Spinal cord (tissue), 10 donors: Measurements from ENCODE around the gene SATB1. TPM values are rescaled to one million over a fixed set of nuclear protein-coding genes. Genes with fewer than 3 reads are reported as not detected.
A peak's percentile ranks its signal among the peaks of the same experiment; 100 is the strongest.
"Not testable (repeated sequence)": the region's sequence is repeated elsewhere in the genome, so short reads cannot be mapped to it uniquely, and the experiment has no call there.

ENCODE experiments used
- DNase-seq, 6 donors: peaks; one replicate each; pipeline versions ENCODE4 v3.0.0 to v3.0.0-alpha.2; 2013 to 2015; ENCODE audit warnings: low spot score in 6 of 6, low read depth in 4 of 6
- H3K27ac ChIP-seq: one replicate; pipeline ENCODE4 v1.5.1; 2013; ENCODE audit warnings: low read depth, low read length, control low read depth
- H3K27me3 ChIP-seq: one replicate; pipeline ENCODE4 v1.6.1; 2013; ENCODE audit warnings: low read length; ENCODE audit not compliant: control insufficient read depth, insufficient read depth
- H3K36me3 ChIP-seq: one replicate; pipeline ENCODE4 v1.6.1; 2013; ENCODE audit warnings: low read length; ENCODE audit not compliant: control insufficient read depth, insufficient read depth
- H3K4me1 ChIP-seq: one replicate; pipeline ENCODE4 v1.6.1; 2013; ENCODE audit warnings: low read length; ENCODE audit not compliant: control insufficient read depth, insufficient read depth
- H3K4me3 ChIP-seq: one replicate; pipeline ENCODE4 v1.5.1; 2013; ENCODE audit warnings: low read depth, low read length, control low read depth
- H3K9me3 ChIP-seq: one replicate; pipeline ENCODE4 v1.6.1; 2013; ENCODE audit warnings: low read length; ENCODE audit not compliant: control insufficient read depth, insufficient read depth
- WGBS: methylation state at CpG from one replicate; pipeline ENCODE4 v1.1.5; 2013; ENCODE audit warnings: missing lambda C conversion rate; ENCODE audit not compliant: insufficient coverage; 5-methylcytosine and 5-hydroxymethylcytosine counted together
- polyA plus RNA-seq, 2 donors: library from polyadenylated mRNA; unstranded; fragments of 120-200 nt; gene quantifications; one replicate each; pipeline ENCODE4 v1.2.1, GENCODE V29; 2013; ENCODE audit not compliant: insufficient read length in 2 of 2
- total RNA-seq, 2 donors: library from RNA; depleted of rRNA in 1 of 2; stranded (reverse); fragments of 120-200 nt in 1 of 2; fragments of >200 nt in 1 of 2; gene quantifications; one replicate each; pipeline versions ENCODE4 v1.2.3 to v1.2.4, GENCODE V29; 2013 to 2014
- donor health status: healthy.

The SATB1 gene
- total and polyA plus RNA-seq, 4 donors, result 41.4 to 96.9 (median 68.3) TPM

DNA sequence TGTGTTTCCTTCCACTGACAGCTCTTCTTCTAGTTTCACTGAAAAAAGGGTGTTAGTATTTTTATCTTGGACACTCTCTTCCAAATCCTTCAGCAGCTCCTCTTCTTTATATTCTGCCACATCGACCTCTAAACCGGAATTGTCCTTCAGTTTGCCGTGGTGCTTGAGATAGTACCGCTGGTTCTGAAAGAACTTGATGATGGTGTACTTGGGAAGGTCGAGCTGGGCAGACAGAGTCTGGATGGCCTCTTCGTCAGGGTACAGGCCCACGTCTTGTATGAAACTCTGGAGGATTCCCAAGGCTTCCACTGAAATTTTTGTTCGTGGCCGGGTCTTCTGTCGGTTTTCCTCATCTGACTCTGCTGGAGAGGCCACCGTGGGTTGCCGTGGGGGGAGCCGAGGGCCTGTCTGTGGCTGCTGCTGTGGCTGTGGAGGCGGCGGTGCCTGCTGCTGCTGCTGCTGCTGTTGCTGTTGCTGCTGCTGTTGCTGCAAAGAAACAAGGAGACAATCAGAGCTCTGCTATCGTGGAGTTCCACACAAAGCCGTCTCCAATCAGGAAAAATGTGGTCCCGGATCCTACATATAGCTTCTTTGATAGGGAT lies 75.8 kb downstream of the SATB1 start:
- H3K4me1 ChIP-seq, result peaks cover 3% of the 10 kb centered on the region
- WGBS, result 84% methylated on average over 16 of the region's 18 CpGs
- H3K4me3 ChIP-seq, result no peak overlapping the region

DNA sequence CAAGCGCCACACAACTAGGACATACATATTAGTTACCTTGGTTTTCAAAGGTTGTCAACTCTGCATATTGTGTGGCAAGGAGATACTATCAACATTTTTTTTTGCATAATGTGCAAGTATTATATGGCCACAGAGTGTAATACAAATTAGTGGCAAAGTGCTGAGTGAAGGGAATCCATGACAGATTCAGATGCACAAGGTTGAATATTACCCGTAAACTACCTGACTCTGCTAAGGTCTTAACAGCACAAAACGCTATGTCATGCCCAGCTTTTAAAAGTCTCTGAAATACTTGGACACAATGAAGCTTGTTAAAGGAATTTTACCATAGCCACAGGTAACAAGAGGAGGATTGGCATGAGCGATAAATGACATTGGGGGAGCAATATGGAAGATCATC lies 79.0 kb downstream of the SATB1 start:
- peaks cover 1% of the 10 kb centered on the region for H3K4me1 ChIP-seq
- H3K9me3 ChIP-seq, result no peaks in the 10 kb centered on the region
- H3K4me3 ChIP-seq, result no peak overlapping the region
- no CpG with 5 or more reads among the region's 4 CpGs for WGBS
- no peaks in the 10 kb centered on the region for H3K27me3 ChIP-seq
- no peak for DNase-seq
- peaks cover 6% of the 10 kb centered on the region for H3K36me3 ChIP-seq
- H3K27ac ChIP-seq, result no peak overlapping the region

More for the DNA sequence above, 75.8 kb downstream of the SATB1 start:
- H3K27me3 ChIP-seq, result no peaks in the 10 kb centered on the region
- DNase-seq, result no peak
- H3K9me3 ChIP-seq, result no peaks in the 10 kb centered on the region
- peaks cover 10% of the 10 kb centered on the region for H3K36me3 ChIP-seq
- H3K27ac ChIP-seq, result no peak overlapping the region

DNA sequence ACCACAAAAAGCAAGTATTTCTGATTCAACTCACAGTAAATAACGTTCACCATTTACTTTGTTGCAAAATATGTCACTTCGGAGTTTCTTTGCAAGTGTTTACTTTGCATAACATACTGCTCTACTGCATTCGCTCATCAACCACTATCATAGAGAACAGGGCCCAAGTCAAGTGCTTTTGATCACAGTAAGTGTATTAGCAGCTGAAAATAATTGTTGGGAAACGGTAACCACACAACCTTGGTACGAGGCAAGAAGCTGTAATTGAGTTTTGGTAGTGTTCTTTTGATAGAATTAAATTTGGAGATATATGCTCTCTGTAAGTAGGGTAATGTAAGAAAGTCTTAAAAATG lies 80.1 kb downstream of the SATB1 start:
- Histone ChIP-seq H3K27ac (no peak overlapping the region), H3K4me3 (no peak overlapping the region), H3K36me3 (peaks cover 4% of the 10 kb centered on the region), H3K4me1 (no peaks in the 10 kb centered on the region), H3K27me3 (no peaks in the 10 kb centered on the region), H3K9me3 (no peaks in the 10 kb centered on the region)
- no CpG with 5 or more reads among the region's 5 CpGs for WGBS
- DNase-seq, result no peak

- Histone ChIP-seq H3K4me1 (no peaks in the 10 kb centered on the region), H3K36me3 (peaks cover 2% of the 10 kb centered on the region), H3K27me3 (no peaks in the 10 kb centered on the region), H3K4me3 (no peak overlapping the region), H3K9me3 (no peaks in the 10 kb centered on the region), H3K27ac (no peak overlapping the region)
- no CpG with 5 or more reads among the region's 4 CpGs for WGBS
- DNase-seq, result no peak
Observed at GRCh38 chr3:18344306-18345014, 80.7 kb downstream of the SATB1 start.

- no peak overlapping the region for H3K27ac ChIP-seq
- no peak overlapping the region for H3K4me3 ChIP-seq
- H3K9me3 ChIP-seq, result no peaks in the 10 kb centered on the region
- no peaks in the 10 kb centered on the region for H3K4me1 ChIP-seq
- no CpG with 5 or more reads among the region's 2 CpGs for WGBS
- no peak for DNase-seq
- no peaks in the 10 kb centered on the region for H3K36me3 ChIP-seq
- no peaks in the 10 kb centered on the region for H3K27me3 ChIP-seq
Observed at GRCh38 chr3:18343809-18344208, 81.3 kb downstream of the SATB1 start.

GRCh38 chr3:18338827-18339514 lies 86.2 kb downstream of the SATB1 start:
- no peaks in the 10 kb centered on the region for H3K27me3 ChIP-seq
- no peaks in the 10 kb centered on the region for H3K36me3 ChIP-seq
- H3K9me3 ChIP-seq, result peaks cover 2% of the 10 kb centered on the region
- no peaks in the 10 kb centered on the region for H3K4me1 ChIP-seq
- WGBS, result 89% methylated on average over 3 of the region's 11 CpGs
- no peak overlapping the region for H3K4me3 ChIP-seq
- no peak for DNase-seq
- H3K27ac ChIP-seq, result no peak overlapping the region

DNA sequence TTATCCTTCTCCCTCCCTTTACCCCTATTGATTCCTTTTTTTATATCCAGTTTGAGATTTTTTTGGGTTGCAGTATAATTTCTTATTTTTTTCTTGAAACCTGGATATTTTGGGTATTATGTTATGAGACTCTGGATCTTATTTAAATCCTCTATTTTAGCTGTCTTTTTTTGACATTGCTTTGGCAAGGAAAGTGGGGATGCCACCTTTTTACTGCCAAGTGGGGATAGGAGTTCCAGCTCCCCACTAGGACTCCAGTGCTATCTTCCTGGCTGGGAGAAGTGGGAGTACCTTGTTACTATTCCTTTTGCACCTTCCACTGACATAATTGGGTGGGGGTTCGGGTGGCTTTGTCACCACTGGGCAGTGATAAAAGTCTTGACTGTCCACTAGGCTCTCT lies 87.9 kb downstream of the SATB1 start:
- H3K4me3 ChIP-seq, result no peak overlapping the region
- H3K36me3 ChIP-seq, result no peaks in the 10 kb centered on the region
- peaks cover 2% of the 10 kb centered on the region for H3K9me3 ChIP-seq
- no peaks in the 10 kb centered on the region for H3K4me1 ChIP-seq
- 80% methylated on average over 1 of the region's 1 CpG for WGBS
- H3K27me3 ChIP-seq, result no peaks in the 10 kb centered on the region
- peak in 1 of 6 donors; percentile 59 for DNase-seq
- no peak overlapping the region for H3K27ac ChIP-seq

- DNase-seq, result no peak
- H3K36me3 ChIP-seq, result no peaks in the 10 kb centered on the region
- H3K27ac ChIP-seq, result no peak overlapping the region
- no peaks in the 10 kb centered on the region for H3K27me3 ChIP-seq
- no peak overlapping the region for H3K4me3 ChIP-seq
- H3K4me1 ChIP-seq, result no peaks in the 10 kb centered on the region
- H3K9me3 ChIP-seq, result peaks cover 2% of the 10 kb centered on the region
Observed at GRCh38 chr3:18334837-18335601, 90.1 kb downstream of the SATB1 start.

GRCh38 chr3:18330772-18331441 lies 94.2 kb downstream of the SATB1 start:
- not testable (repeated sequence) for H3K36me3 ChIP-seq, H3K4me3 ChIP-seq, DNase-seq, H3K9me3 ChIP-seq, H3K27me3 ChIP-seq, H3K4me1 ChIP-seq, H3K27ac ChIP-seq
- WGBS, result 74% methylated on average over 11 of the region's 25 CpGs
